ENCODE measurements around the gene SVEP1. TPM values are rescaled to one million over a fixed set of nuclear protein-coding genes. Genes with fewer than 3 reads are reported as not detected.

Gene SVEP1
- total and polyA plus RNA-seq, 2 experiments from 2014 or later = 5.3 to 14.6 TPM

DNA sequence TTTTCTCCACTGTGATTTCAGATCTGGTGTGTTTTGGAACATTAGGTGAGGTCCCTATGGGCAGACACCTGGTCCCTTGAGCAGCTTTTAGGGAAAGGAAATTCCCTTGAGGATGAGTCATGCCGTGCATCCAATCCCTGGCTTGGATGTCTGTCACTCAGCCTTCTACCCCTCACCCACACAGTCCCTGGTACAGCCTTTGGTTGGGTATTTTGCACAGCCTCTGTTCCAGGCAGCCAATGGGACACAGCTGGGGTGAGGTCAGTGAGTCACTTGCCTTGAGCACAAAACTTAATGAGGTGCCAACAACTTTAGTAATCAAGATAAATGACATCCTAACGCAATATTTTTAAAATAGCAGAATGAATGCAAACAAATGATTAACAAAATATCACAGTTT is 22.7 kb upstream of the SVEP1 start:
- H3K27ac ChIP-seq = no peak overlapping the region
- no peaks in the 10 kb centered on the region for H3K9me2 ChIP-seq (replicated peaks; ENCODE audit: insufficient read depth)
- H3K4me2 ChIP-seq = no peak overlapping the region
- no peaks in the 10 kb centered on the region for H3K79me2 ChIP-seq
- H3K9me3 ChIP-seq (ENCODE audit: low read depth) = no peaks in the 10 kb centered on the region
- TF ChIP-seq, protein P1, sequence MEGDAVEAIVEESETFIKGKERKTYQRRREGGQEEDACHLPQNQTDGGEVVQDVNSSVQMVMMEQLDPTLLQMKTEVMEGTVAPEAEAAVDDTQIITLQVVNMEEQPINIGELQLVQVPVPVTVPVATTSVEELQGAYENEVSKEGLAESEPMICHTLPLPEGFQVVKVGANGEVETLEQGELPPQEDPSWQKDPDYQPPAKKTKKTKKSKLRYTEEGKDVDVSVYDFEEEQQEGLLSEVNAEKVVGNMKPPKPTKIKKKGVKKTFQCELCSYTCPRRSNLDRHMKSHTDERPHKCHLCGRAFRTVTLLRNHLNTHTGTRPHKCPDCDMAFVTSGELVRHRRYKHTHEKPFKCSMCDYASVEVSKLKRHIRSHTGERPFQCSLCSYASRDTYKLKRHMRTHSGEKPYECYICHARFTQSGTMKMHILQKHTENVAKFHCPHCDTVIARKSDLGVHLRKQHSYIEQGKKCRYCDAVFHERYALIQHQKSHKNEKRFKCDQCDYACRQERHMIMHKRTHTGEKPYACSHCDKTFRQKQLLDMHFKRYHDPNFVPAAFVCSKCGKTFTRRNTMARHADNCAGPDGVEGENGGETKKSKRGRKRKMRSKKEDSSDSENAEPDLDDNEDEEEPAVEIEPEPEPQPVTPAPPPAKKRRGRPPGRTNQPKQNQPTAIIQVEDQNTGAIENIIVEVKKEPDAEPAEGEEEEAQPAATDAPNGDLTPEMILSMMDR (IDR thresholded peaks at IDR 0.05; ENCODE audit: poor library complexity) = no peak
- TF ChIP-seq EZH2 (IDR thresholded peaks at IDR 0.05; ENCODE audit: borderline replicate concordance) = no peak
- no peak for TF ChIP-seq EZH2phosphoT487 (IDR thresholded peaks at IDR 0.05; ENCODE audit: low read depth, severe bottlenecking, unreplicated experiment)
- H3K4me1 ChIP-seq (ENCODE audit: insufficient read depth) = peaks cover 10% of the 10 kb centered on the region
- no peak overlapping the region for H3K4me3 ChIP-seq
- no peaks in the 10 kb centered on the region for H4K20me1 ChIP-seq (ENCODE audit: insufficient read depth, poor library complexity, severe bottlenecking)
- no peak overlapping the region for H2AFZ ChIP-seq
- H3K27me3 ChIP-seq = no peaks in the 10 kb centered on the region
- no peak for DNase-seq (ENCODE audit: low spot score)
- H3K36me3 ChIP-seq (replicated peaks; ENCODE audit: insufficient read depth, low read depth) = no peaks in the 10 kb centered on the region
- 64% methylated on average over 2 of the region's 2 CpGs for whole genome bisulfite sequencing (ENCODE audit: low lambda C conversion rate, missing lambda C conversion rate)

DNA sequence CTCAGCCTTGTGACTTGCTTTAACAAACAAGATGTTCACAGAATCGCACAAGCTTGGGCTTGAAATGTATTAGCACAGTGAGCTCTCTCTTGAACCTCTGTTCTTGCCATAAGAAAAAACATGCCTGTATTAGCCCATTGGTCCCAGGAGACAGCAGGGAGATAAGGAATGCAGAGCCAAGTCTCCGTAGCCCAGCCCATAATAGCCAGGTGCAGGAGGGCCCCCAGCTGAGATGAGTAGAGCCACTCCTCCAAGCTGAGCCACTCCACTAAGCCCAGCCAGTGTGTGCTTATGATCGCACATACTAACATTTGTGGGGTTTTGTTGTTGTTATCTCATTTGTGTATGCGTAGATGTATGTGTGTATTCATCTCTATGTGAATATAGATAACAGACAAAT is 21.6 kb upstream of the SVEP1 start:
- Histone ChIP-seq H4K20me1 (ENCODE audit: insufficient read depth, poor library complexity, severe bottlenecking) (no peaks in the 10 kb centered on the region), H3K36me3 (replicated peaks; ENCODE audit: insufficient read depth, low read depth) (no peaks in the 10 kb centered on the region), H3K4me3 (no peak overlapping the region), H3K27me3 (no peaks in the 10 kb centered on the region), H3K4me1 (ENCODE audit: insufficient read depth) (peaks cover 10% of the 10 kb centered on the region), H2AFZ (no peak overlapping the region), H3K9me2 (replicated peaks; ENCODE audit: insufficient read depth) (no peaks in the 10 kb centered on the region), H3K9me3 (ENCODE audit: low read depth) (no peaks in the 10 kb centered on the region), H3K4me2 (no peak overlapping the region), H3K27ac (no peak overlapping the region), H3K79me2 (no peaks in the 10 kb centered on the region)
- 66% methylated on average over 4 of the region's 4 CpGs for WGBS (ENCODE audit: low lambda C conversion rate, missing lambda C conversion rate)
- DNase-seq (ENCODE audit: low spot score) = no peak
- TF ChIP-seq EZH2 (IDR thresholded peaks at IDR 0.05; ENCODE audit: borderline replicate concordance) (no peak), EZH2phosphoT487 (IDR thresholded peaks at IDR 0.05; ENCODE audit: low read depth, severe bottlenecking, unreplicated experiment) (no peak)
- TF ChIP-seq, protein P1 (IDR thresholded peaks at IDR 0.05; ENCODE audit: poor library complexity) = no peak

DNA sequence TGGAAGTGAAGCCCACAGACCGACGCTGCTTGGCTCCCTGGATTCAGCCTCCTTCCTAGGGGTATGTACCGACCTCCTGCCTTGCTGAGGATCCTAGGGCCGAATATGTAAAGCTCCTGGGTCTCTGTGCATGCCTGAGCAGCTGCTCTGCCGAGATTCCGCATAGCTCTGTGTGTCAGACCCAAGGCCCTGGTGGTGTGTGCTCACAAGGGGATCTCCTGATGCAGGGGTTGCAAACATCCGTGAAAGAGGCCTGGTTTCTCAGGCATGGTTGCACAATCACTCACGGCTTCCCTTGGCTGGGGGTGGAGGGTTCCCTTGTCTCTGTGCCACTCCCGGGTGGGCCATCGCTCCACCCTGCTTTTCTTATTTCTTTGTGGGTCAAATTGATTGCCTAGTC is 19.9 kb upstream of the SVEP1 start:
- 52% methylated on average over 10 of the region's 10 CpGs for WGBS (ENCODE audit: low lambda C conversion rate, missing lambda C conversion rate)
- Histone ChIP-seq H3K4me3 (no peak overlapping the region), H2AFZ (no peak overlapping the region), H3K4me2 (peak overlapping the region; percentile 37), H4K20me1 (ENCODE audit: insufficient read depth, poor library complexity, severe bottlenecking) (no peaks in the 10 kb centered on the region), H3K79me2 (no peaks in the 10 kb centered on the region), H3K36me3 (replicated peaks; ENCODE audit: insufficient read depth, low read depth) (no peaks in the 10 kb centered on the region), H3K4me1 (ENCODE audit: insufficient read depth) (peaks cover 10% of the 10 kb centered on the region), H3K27ac (peak overlapping the region; percentile 42), H3K9me2 (replicated peaks; ENCODE audit: insufficient read depth) (no peaks in the 10 kb centered on the region), H3K9me3 (ENCODE audit: low read depth) (no peaks in the 10 kb centered on the region), H3K27me3 (no peaks in the 10 kb centered on the region)
- DNase-seq (ENCODE audit: low spot score) = peak; percentile 65
- no peak for TF ChIP-seq EZH2phosphoT487 (IDR thresholded peaks at IDR 0.05; ENCODE audit: low read depth, severe bottlenecking, unreplicated experiment)
- TF ChIP-seq EZH2 (IDR thresholded peaks at IDR 0.05; ENCODE audit: borderline replicate concordance) = no peak
- TF ChIP-seq, protein P1 (IDR thresholded peaks at IDR 0.05; ENCODE audit: poor library complexity) = no peak

Data from hepatocyte (in vitro differentiated cells).